ENCODE measurements around the gene HIVEP3. TPM values are rescaled to one million over a fixed set of nuclear protein-coding genes. Genes with fewer than 3 reads are reported as not detected.

HIVEP3 gene
- total RNA-seq, 5 donors from 2014 or later (not counting 1 experiment from before 2014, with no cell fraction given) = 7.0 to 15.3 (median 8.8) TPM

GRCh38 chr1:41599912-41600311 lies 318.8 kb downstream of the HIVEP3 start:
- no peak overlapping the region for H3K27ac Mint-ChIP-seq
- DNase-seq = no peak
- peaks cover 0 to 4% (median 3%) of the 10 kb centered on the region in 3 donors for H3K9me3 Mint-ChIP-seq
- H3K4me3 ChIP-seq (ENCODE audit: control insufficient read depth in 1 of 2, extremely low read depth in 1 of 2, low read length in 1 of 2) = no peak overlapping the region
- ChIA-PET CTCF (no interaction called here), POLR2A (no interaction called here)
- H3K9me3 ChIP-seq = no peaks in the 10 kb centered on the region
- no peaks in the 10 kb centered on the region for H3K4me1 ChIP-seq (ENCODE audit: control insufficient read depth in 1 of 2, extremely low read depth in 1 of 2, insufficient read depth in 2 of 2, low read length in 2 of 2)
- H3K4me1 Mint-ChIP-seq = peaks cover 0 to 9% (median 8%) of the 10 kb centered on the region in 3 donors
- H3K36me3 Mint-ChIP-seq = no peaks in the 10 kb centered on the region
- H3K27me3 Mint-ChIP-seq = no peaks in the 10 kb centered on the region
- no peak overlapping the region for H3K27ac ChIP-seq (ENCODE audit: low read length)
- WGBS (ENCODE audit: insufficient coverage) = 100% methylated on average over 1 of the region's 5 CpGs
- ATAC-seq (replicated peaks in 1 of 4) = no peak
- H3K27me3 ChIP-seq (replicated peaks in 1 of 2; ENCODE audit: control insufficient read depth in 2 of 2, extremely low read depth in 1 of 2, insufficient read depth in 2 of 2, low read length in 1 of 2) = no peaks in the 10 kb centered on the region
- H3K4me3 Mint-ChIP-seq = no peak overlapping the region
- H3K36me3 ChIP-seq (ENCODE audit: control insufficient read depth in 2 of 2, extremely low read depth in 1 of 2, insufficient read depth in 1 of 2, low read length in 1 of 2) = no peaks in the 10 kb centered on the region

GRCh38 chr1:41598325-41598724 lies 320.4 kb downstream of the HIVEP3 start:
- H3K36me3 Mint-ChIP-seq = no peaks in the 10 kb centered on the region

GRCh38 chr1:41592451-41593125 lies 326.1 kb downstream of the HIVEP3 start:
- no peak for DNase-seq
- Histone ChIP-seq H3K4me1 (ENCODE audit: control insufficient read depth in 1 of 2, extremely low read depth in 1 of 2, insufficient read depth in 2 of 2, low read length in 2 of 2) (no peaks in the 10 kb centered on the region), H3K27me3 (replicated peaks in 1 of 2; ENCODE audit: control insufficient read depth in 2 of 2, extremely low read depth in 1 of 2, insufficient read depth in 2 of 2, low read length in 1 of 2) (no peaks in the 10 kb centered on the region), H3K4me3 (ENCODE audit: control insufficient read depth in 1 of 2, extremely low read depth in 1 of 2, low read length in 1 of 2) (no peak overlapping the region), H3K36me3 (ENCODE audit: control insufficient read depth in 2 of 2, extremely low read depth in 1 of 2, insufficient read depth in 1 of 2, low read length in 1 of 2) (no peaks in the 10 kb centered on the region), H3K9me3 (no peaks in the 10 kb centered on the region), H3K27ac (ENCODE audit: low read length) (no peak overlapping the region)
- no peak overlapping the region for H3K27ac Mint-ChIP-seq
- peaks cover 0 to 5% (median 0%) of the 10 kb centered on the region in 3 donors for H3K9me3 Mint-ChIP-seq
- H3K4me1 Mint-ChIP-seq = no peaks in the 10 kb centered on the region
- POLR2A ChIA-PET = no interaction called here
- 100% methylated on average over 3 of the region's 5 CpGs for WGBS (ENCODE audit: insufficient coverage)
- no peaks in the 10 kb centered on the region for H3K27me3 Mint-ChIP-seq
- no peak overlapping the region for H3K4me3 Mint-ChIP-seq
- no peak for ATAC-seq (replicated peaks in 1 of 4)
- CTCF ChIA-PET = no interaction called here
- H3K36me3 Mint-ChIP-seq = peaks cover 14% of the 10 kb centered on the region

More at GRCh38 chr1:41598325-41598724, 320.4 kb downstream of the HIVEP3 start:
- Histone ChIP-seq H3K27me3 (replicated peaks in 1 of 2; ENCODE audit: control insufficient read depth in 2 of 2, extremely low read depth in 1 of 2, insufficient read depth in 2 of 2, low read length in 1 of 2) (no peaks in the 10 kb centered on the region), H3K27ac (ENCODE audit: low read length) (no peak overlapping the region), H3K4me1 (ENCODE audit: control insufficient read depth in 1 of 2, extremely low read depth in 1 of 2, insufficient read depth in 2 of 2, low read length in 2 of 2) (no peaks in the 10 kb centered on the region), H3K9me3 (no peaks in the 10 kb centered on the region), H3K4me3 (ENCODE audit: control insufficient read depth in 1 of 2, extremely low read depth in 1 of 2, low read length in 1 of 2) (no peak overlapping the region), H3K36me3 (ENCODE audit: control insufficient read depth in 2 of 2, extremely low read depth in 1 of 2, insufficient read depth in 1 of 2, low read length in 1 of 2) (no peaks in the 10 kb centered on the region)
- ChIA-PET POLR2A (no interaction called here), CTCF (interaction anchor here in 1 of 2 donors (0.5 kb wide), 1 partner anchor 1800 kb away, joined by 4 read pairs; no protein-coding TSS in a partner anchor)
- Mint-ChIP-seq H3K4me3 (no peak overlapping the region), H3K4me1 (peaks cover 0 to 9% (median 8%) of the 10 kb centered on the region in 3 donors), H3K9me3 (peaks cover 0 to 4% (median 3%) of the 10 kb centered on the region in 3 donors), H3K27ac (no peak overlapping the region), H3K27me3 (no peaks in the 10 kb centered on the region)
- DNase-seq (no peak), ATAC-seq (replicated peaks in 1 of 4) (no peak)
- no CpG with 5 or more reads among the region's 3 CpGs for WGBS (ENCODE audit: insufficient coverage)

- no peaks in the 10 kb centered on the region for H3K4me1 Mint-ChIP-seq
- DNase-seq (no peak), ATAC-seq (replicated peaks in 1 of 4) (no peak)
- POLR2A ChIA-PET = no interaction called here
- H3K27me3 Mint-ChIP-seq = no peaks in the 10 kb centered on the region
- no peak overlapping the region for H3K4me3 Mint-ChIP-seq
- CTCF ChIA-PET = no interaction called here
- Histone ChIP-seq H3K4me1 (ENCODE audit: control insufficient read depth in 1 of 2, extremely low read depth in 1 of 2, insufficient read depth in 2 of 2, low read length in 2 of 2) (no peaks in the 10 kb centered on the region), H3K9me3 (no peaks in the 10 kb centered on the region), H3K4me3 (ENCODE audit: control insufficient read depth in 1 of 2, extremely low read depth in 1 of 2, low read length in 1 of 2) (no peak overlapping the region), H3K36me3 (ENCODE audit: control insufficient read depth in 2 of 2, extremely low read depth in 1 of 2, insufficient read depth in 1 of 2, low read length in 1 of 2) (no peaks in the 10 kb centered on the region), H3K27me3 (replicated peaks in 1 of 2; ENCODE audit: control insufficient read depth in 2 of 2, extremely low read depth in 1 of 2, insufficient read depth in 2 of 2, low read length in 1 of 2) (no peaks in the 10 kb centered on the region), H3K27ac (ENCODE audit: low read length) (no peak overlapping the region)
- no peak overlapping the region for H3K27ac Mint-ChIP-seq
- whole genome bisulfite sequencing (ENCODE audit: insufficient coverage) = 85% methylated on average over 5 of the region's 6 CpGs
- H3K36me3 Mint-ChIP-seq = peaks cover 14% of the 10 kb centered on the region
- H3K9me3 Mint-ChIP-seq = peaks cover 0 to 5% (median 0%) of the 10 kb centered on the region in 3 donors
Measured at GRCh38 chr1:41591891-41592290, 326.8 kb downstream of the HIVEP3 start.

GRCh38 chr1:41590331-41590730 lies 328.4 kb downstream of the HIVEP3 start:
- no peaks in the 10 kb centered on the region for H3K27me3 Mint-ChIP-seq
- Histone ChIP-seq H3K9me3 (no peaks in the 10 kb centered on the region), H3K27me3 (replicated peaks in 1 of 2; ENCODE audit: control insufficient read depth in 2 of 2, extremely low read depth in 1 of 2, insufficient read depth in 2 of 2, low read length in 1 of 2) (no peaks in the 10 kb centered on the region), H3K4me3 (ENCODE audit: control insufficient read depth in 1 of 2, extremely low read depth in 1 of 2, low read length in 1 of 2) (no peak overlapping the region), H3K36me3 (ENCODE audit: control insufficient read depth in 2 of 2, extremely low read depth in 1 of 2, insufficient read depth in 1 of 2, low read length in 1 of 2) (no peaks in the 10 kb centered on the region), H3K27ac (ENCODE audit: low read length) (no peak overlapping the region), H3K4me1 (ENCODE audit: control insufficient read depth in 1 of 2, extremely low read depth in 1 of 2, insufficient read depth in 2 of 2, low read length in 2 of 2) (no peaks in the 10 kb centered on the region)
- ATAC-seq (replicated peaks in 1 of 4) (no peak), DNase-seq (no peak)
- CTCF ChIA-PET = interaction anchor here in 1 of 2 donors (0.5 kb wide), 1 partner anchor 34 kb away, joined by 8 read pairs; no protein-coding TSS in a partner anchor
- H3K9me3 Mint-ChIP-seq = peaks cover 0 to 5% (median 0%) of the 10 kb centered on the region in 3 donors
- peaks cover 14% of the 10 kb centered on the region for H3K36me3 Mint-ChIP-seq
- H3K4me1 Mint-ChIP-seq = no peaks in the 10 kb centered on the region
- no peak overlapping the region for H3K4me3 Mint-ChIP-seq
- no peak overlapping the region for H3K27ac Mint-ChIP-seq
- POLR2A ChIA-PET = no interaction called here

GRCh38 chr1:41589395-41589794 lies 329.3 kb downstream of the HIVEP3 start:
- 88% methylated on average over 4 of the region's 5 CpGs for WGBS (ENCODE audit: insufficient coverage)
- peaks cover 21% of the 10 kb centered on the region for H3K36me3 Mint-ChIP-seq
- Histone ChIP-seq H3K4me3 (ENCODE audit: control insufficient read depth in 1 of 2, extremely low read depth in 1 of 2, low read length in 1 of 2) (no peak overlapping the region), H3K27me3 (replicated peaks in 1 of 2; ENCODE audit: control insufficient read depth in 2 of 2, extremely low read depth in 1 of 2, insufficient read depth in 2 of 2, low read length in 1 of 2) (no peaks in the 10 kb centered on the region), H3K4me1 (ENCODE audit: control insufficient read depth in 1 of 2, extremely low read depth in 1 of 2, insufficient read depth in 2 of 2, low read length in 2 of 2) (no peaks in the 10 kb centered on the region), H3K36me3 (ENCODE audit: control insufficient read depth in 2 of 2, extremely low read depth in 1 of 2, insufficient read depth in 1 of 2, low read length in 1 of 2) (peaks cover 0 to 5% of the 10 kb centered on the region in 2 donors), H3K9me3 (no peaks in the 10 kb centered on the region), H3K27ac (ENCODE audit: low read length) (no peak overlapping the region)
- H3K27me3 Mint-ChIP-seq = no peaks in the 10 kb centered on the region
- no peak overlapping the region for H3K4me3 Mint-ChIP-seq
- no peak for ATAC-seq (replicated peaks in 1 of 4)
- no peak overlapping the region for H3K27ac Mint-ChIP-seq
- POLR2A ChIA-PET = no interaction called here
- H3K9me3 Mint-ChIP-seq = peaks cover 0 to 5% (median 0%) of the 10 kb centered on the region in 3 donors
- CTCF ChIA-PET = no interaction called here
- no peak for DNase-seq
- no peaks in the 10 kb centered on the region for H3K4me1 Mint-ChIP-seq

Measured in T-cell (primary cell).